Mucosa of descending colon (tissue), 3 donors: ENCODE data around the gene NRP2. TPM values are rescaled to one million over a fixed set of nuclear protein-coding genes. Genes with fewer than 3 reads are reported as not detected.

ENCODE experiments used
- ATAC-seq: fragments of 200-7000 bp; cut with Tn5 transposase; one replicate; pipeline ENCODE4 v1.9.1; 2020; ENCODE audit warnings: mild to moderate bottlenecking, moderate library complexity
- DNase-seq, 3 donors: peaks; one replicate each; pipeline ENCODE4 v3.0.0-alpha.2; 2020
- H3K36me3 ChIP-seq: fragments of 200-600 bp; one replicate; pipeline ENCODE4 v1.8.0; 2021; ENCODE audit warnings: low read depth, mild to moderate bottlenecking
- H3K4me1 ChIP-seq: fragments of 200-600 bp; one replicate; pipeline ENCODE4 v1.8.0; 2021; ENCODE audit warnings: low read depth, mild to moderate bottlenecking
- H3K4me3 ChIP-seq: fragments of 200-600 bp; one replicate; pipeline ENCODE4 v1.8.0; 2021; ENCODE audit warnings: mild to moderate bottlenecking
- H3K9me3 ChIP-seq: fragments of 200-600 bp; one replicate; pipeline ENCODE4 v1.8.0; 2021; ENCODE audit warnings: mild to moderate bottlenecking
- intact Hi-C, 2 donors: fragments of 100-400 bp; cut with DNase I in 1 of 2; cut with micrococcal nuclease in 1 of 2; formaldehyde crosslinking; loops; one replicate each; pipeline versions ENCODE4 v1.11.0 to v1.11.1; 2022; cut with DNase I, micrococcal nuclease
- total RNA-seq, 3 donors: library from RNA; stranded (reverse); fragmentation: NEBNext Ultra II Directional in 2 of 3; extraction: Animal tissue kit (Norgen Biotek cat#: 25700) in 2 of 3; gene quantifications; one replicate each; pipeline versions ENCODE4 v1.2.1 to v1.2.4, GENCODE V29; 2021 to 2023
- TF ChIP-seq, protein P1 (sequence below): fragments of 200-600 bp; IDR thresholded peaks from one replicate; pipeline ENCODE4 v1.8.0; 2022; ENCODE audit warnings: antibody characterized with exemption, mild to moderate bottlenecking
- donor health status: DM: no; HTN: no; CAD: no; lungs with moderate emphysema.
- donor health status: DM: no; HTN: no; CAD: no.
- donor health status: DM: no; HTN: yes; CAD: no.

Gene NRP2
- total RNA-seq, 3 donors from 2014 or later: 12.3 to 300 (median 19.2) TPM

DNA sequence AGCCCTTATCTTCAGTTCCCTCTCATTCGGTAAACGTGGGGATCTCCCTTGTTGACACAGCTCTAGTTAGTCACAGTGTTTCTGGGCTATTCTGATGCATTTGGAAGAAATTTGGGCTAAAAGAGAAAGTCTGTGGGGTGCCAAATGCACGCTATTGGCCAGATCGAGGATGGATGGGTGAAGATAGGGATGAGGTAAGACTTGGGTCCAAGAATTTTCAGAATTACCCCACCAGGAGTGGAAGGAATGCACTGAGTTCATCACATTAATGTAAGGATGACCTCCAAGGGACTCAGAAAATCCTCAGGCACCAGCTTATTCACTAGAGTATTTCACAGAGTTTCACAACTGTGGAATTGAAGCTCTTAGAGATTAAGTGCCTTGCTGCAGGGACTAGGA lies 49.3 kb downstream of the NRP2 start:
- Histone ChIP-seq H3K4me1 (peaks cover 2% of the 10 kb centered on the region), H3K9me3 (no peaks in the 10 kb centered on the region), H3K4me3 (no peak overlapping the region), H3K36me3 (no peaks in the 10 kb centered on the region)
- ATAC-seq (no peak), DNase-seq (no peak)
- TF ChIP-seq, protein P1, sequence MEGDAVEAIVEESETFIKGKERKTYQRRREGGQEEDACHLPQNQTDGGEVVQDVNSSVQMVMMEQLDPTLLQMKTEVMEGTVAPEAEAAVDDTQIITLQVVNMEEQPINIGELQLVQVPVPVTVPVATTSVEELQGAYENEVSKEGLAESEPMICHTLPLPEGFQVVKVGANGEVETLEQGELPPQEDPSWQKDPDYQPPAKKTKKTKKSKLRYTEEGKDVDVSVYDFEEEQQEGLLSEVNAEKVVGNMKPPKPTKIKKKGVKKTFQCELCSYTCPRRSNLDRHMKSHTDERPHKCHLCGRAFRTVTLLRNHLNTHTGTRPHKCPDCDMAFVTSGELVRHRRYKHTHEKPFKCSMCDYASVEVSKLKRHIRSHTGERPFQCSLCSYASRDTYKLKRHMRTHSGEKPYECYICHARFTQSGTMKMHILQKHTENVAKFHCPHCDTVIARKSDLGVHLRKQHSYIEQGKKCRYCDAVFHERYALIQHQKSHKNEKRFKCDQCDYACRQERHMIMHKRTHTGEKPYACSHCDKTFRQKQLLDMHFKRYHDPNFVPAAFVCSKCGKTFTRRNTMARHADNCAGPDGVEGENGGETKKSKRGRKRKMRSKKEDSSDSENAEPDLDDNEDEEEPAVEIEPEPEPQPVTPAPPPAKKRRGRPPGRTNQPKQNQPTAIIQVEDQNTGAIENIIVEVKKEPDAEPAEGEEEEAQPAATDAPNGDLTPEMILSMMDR: no peak
- intact Hi-C loops: no loop called here

DNA sequence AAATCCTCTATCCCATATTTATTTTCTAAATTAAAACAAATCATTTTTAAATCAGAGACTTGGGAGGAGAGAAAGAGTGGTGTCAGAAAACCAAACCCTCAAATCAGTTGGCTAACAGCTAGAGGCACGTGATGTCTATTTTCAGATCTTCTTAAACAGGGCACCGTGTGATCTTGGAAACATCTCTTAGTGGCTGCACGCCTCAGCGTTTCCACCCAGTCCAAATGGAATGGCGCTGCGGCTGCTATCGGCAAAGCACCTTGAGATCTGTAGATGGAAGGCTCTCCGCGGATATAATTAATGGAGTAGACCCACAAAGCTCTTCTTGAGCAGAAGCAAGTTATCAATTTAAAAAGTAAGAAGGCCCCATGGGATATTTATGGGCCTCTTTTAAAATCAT lies 50.0 kb downstream of the NRP2 start:
- TF ChIP-seq, protein P1: no peak
- DNase-seq (no peak), ATAC-seq (no peak)
- intact Hi-C loops: no loop called here
- Histone ChIP-seq H3K9me3 (no peaks in the 10 kb centered on the region), H3K4me3 (no peak overlapping the region), H3K4me1 (peaks cover 2% of the 10 kb centered on the region), H3K36me3 (no peaks in the 10 kb centered on the region)

DNA sequence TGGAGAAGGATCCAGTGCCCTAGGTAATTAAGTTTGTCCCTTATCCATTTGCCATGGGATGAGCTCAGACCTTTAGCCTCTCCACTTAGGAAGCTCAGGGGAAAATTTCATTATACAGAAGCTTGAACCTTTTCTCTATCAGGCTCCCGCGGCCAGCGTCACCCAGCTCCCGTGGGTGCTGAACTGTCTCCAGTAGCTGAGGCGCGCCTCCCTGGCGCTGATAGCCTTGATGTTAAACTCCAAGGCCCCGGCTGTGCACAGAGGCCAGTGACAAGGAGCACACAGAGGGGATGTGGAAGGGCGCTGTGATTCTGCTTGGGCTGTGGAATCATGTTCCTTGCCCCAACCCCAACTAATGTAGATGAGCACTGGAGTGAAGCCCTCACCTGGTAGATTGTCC lies 50.8 kb downstream of the NRP2 start:
- intact Hi-C loops: no loop called here
- DNase-seq: no peak
- TF ChIP-seq, protein P1: no peak
- H3K4me3 ChIP-seq: no peak overlapping the region
- H3K4me1 ChIP-seq: peaks cover 2% of the 10 kb centered on the region
- no peaks in the 10 kb centered on the region for H3K9me3 ChIP-seq
- ATAC-seq: no peak
- H3K36me3 ChIP-seq: no peaks in the 10 kb centered on the region

DNA sequence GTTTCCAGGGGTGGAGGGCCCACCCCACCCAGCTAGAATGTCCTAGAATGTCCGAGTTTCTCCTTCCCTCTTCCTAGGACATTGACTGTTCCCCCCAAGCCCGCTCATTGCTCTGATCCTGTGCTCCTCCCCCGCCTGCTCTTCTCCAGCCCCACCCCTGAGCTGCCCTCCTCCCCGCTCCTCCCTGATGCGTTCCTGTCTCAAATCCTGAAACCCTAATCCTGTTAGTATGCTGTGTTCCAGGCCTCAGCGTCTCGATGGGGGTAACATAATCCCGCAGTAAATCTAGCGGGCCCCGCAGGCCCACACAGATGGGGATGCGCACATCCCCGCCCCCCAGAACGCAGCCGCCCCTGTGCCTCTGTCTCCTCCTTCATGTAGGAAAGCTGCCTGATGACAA lies 51.3 kb downstream of the NRP2 start:
- intact Hi-C loops: no loop called here

DNA sequence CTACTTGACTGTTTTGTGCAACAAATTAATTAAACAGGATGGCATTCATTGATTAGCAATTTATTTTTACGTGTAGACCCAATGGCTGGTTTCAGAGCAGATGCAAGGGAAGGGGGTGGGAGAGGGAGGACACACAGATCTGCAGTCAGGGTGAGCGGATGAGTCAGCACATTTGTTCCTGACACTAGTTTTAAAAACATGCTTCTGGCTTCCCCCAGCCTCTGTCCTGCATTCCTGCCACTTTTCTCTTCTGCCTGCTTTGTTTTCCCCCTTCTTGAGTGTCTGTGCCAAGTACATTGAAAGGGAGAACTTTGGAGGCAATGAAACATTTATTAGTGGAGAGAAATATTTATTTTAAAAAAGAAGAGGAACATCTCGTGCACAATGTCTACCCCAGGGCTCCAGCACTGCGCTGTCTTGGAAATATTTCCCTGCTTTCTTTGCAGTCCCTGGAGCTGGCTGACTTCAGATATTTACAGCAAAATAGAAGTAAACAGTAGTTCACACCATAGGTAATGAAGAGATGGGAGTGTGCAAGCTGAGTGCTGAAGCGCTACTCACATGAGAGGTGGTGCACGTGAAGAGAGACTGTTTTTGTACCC lies 52.2 kb downstream of the NRP2 start:
- peaks cover 2% of the 10 kb centered on the region for H3K4me1 ChIP-seq
- DNase-seq (no peak), ATAC-seq (peak; percentile 37)
- TF ChIP-seq, protein P1: no peak
- no peaks in the 10 kb centered on the region for H3K9me3 ChIP-seq
- intact Hi-C loops: no loop called here
- H3K36me3 ChIP-seq: no peaks in the 10 kb centered on the region
- H3K4me3 ChIP-seq: no peak overlapping the region

More for the DNA sequence above, 51.3 kb downstream of the NRP2 start:
- Histone ChIP-seq H3K4me1 (peaks cover 2% of the 10 kb centered on the region), H3K9me3 (no peaks in the 10 kb centered on the region), H3K4me3 (no peak overlapping the region), H3K36me3 (no peaks in the 10 kb centered on the region)
- DNase-seq: no peak
- TF ChIP-seq, protein P1: no peak
- peak; percentile 34 for ATAC-seq
